ENCODE results near the gene SOX18. TPM values are rescaled to one million over a fixed set of nuclear protein-coding genes. Genes with fewer than 3 reads are reported as not detected.

The SOX18 gene
- total and polyA plus RNA-seq, 2 of the 13 experiments (the other 11 are each of a cell fraction or from before 2014, with no cell fraction given): 1.6 to 1.9 TPM

DNA sequence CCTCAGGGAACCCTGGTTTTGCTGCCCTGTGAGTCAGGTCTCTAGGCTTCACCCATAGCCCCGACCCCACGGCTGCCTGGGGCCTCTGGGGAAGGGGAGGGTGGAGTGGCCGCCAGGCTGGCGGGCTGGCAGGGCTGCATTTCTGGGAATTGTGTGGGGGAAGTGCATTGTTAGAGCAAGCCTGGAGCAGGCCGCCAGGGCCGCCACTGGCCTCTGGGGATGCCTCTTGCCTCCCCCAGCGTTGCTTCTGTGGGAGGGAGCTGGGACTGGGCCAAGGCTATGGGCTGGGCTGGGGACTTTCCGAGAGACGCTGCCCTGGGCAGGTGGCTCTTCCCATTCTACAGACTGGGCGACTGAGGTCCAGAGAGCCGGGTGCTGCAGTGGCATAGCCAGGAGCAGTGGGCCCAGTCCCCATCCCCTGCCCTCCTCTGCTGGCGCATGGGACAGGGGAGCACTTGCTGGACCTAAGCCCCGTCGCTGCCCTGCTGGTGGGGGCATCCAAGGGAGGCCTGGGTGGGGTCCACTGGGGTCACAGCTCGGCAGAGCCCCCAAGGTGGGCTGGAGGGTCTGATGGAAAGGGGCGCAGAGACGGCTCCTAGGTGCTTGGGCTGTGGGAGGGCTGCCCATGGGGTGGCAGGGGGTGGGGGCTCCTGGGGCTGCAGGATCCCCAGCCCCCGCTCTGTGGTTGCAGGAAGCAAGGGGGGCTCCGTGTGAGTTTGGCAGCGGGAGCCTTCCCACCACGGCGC, 6.6 kb upstream of the SOX18 start (continued):
- TF ChIP-seq RBM39 (IDR thresholded peaks at IDR 0.05; ENCODE audit: low read depth, low read length, poor library complexity, severe bottlenecking) (no peak), GABPA (IDR thresholded peaks at IDR 0.05; ENCODE audit: low read depth, low read length) (no peak), GABPA (CRISPR knock-in tag; IDR thresholded peaks at IDR 0.05; ENCODE audit: low read depth) (no peak), FOSL1 (CRISPR knock-in tag; IDR thresholded peaks at IDR 0.05; ENCODE audit: borderline replicate concordance) (no peak), TBP (CRISPR knock-in tag; IDR thresholded peaks at IDR 0.05) (0 out of 2 replicates have a peak, but pooled peaks have one; percentile 29), FOXJ3 (CRISPR knock-in tag; IDR thresholded peaks at IDR 0.05; ENCODE audit: borderline replicate concordance) (0 out of 2 replicates have a peak, but pooled peaks have one; percentile 31), ZNF432 (CRISPR knock-in tag; IDR thresholded peaks at IDR 0.05; ENCODE audit: borderline replicate concordance) (no peak), NFIC (IDR thresholded peaks at IDR 0.05; ENCODE audit: low read length) (no peak), KDM5A (IDR thresholded peaks at IDR 0.05; ENCODE audit: borderline replicate concordance, low read length) (0 out of 2 replicates have a peak, but pooled peaks have one; percentile 25)
- TF ChIP-seq, protein P1, sequence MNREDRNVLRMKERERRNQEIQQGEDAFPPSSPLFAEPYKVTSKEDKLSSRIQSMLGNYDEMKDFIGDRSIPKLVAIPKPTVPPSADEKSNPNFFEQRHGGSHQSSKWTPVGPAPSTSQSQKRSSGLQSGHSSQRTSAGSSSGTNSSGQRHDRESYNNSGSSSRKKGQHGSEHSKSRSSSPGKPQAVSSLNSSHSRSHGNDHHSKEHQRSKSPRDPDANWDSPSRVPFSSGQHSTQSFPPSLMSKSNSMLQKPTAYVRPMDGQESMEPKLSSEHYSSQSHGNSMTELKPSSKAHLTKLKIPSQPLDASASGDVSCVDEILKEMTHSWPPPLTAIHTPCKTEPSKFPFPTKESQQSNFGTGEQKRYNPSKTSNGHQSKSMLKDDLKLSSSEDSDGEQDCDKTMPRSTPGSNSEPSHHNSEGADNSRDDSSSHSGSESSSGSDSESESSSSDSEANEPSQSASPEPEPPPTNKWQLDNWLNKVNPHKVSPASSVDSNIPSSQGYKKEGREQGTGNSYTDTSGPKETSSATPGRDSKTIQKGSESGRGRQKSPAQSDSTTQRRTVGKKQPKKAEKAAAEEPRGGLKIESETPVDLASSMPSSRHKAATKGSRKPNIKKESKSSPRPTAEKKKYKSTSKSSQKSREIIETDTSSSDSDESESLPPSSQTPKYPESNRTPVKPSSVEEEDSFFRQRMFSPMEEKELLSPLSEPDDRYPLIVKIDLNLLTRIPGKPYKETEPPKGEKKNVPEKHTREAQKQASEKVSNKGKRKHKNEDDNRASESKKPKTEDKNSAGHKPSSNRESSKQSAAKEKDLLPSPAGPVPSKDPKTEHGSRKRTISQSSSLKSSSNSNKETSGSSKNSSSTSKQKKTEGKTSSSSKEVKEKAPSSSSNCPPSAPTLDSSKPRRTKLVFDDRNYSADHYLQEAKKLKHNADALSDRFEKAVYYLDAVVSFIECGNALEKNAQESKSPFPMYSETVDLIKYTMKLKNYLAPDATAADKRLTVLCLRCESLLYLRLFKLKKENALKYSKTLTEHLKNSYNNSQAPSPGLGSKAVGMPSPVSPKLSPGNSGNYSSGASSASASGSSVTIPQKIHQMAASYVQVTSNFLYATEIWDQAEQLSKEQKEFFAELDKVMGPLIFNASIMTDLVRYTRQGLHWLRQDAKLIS (CRISPR knock-in tag; IDR thresholded peaks at IDR 0.05): peak; percentile 63; the same call in 1 of the 2 replicates
- TF ChIP-seq, protein P2, sequence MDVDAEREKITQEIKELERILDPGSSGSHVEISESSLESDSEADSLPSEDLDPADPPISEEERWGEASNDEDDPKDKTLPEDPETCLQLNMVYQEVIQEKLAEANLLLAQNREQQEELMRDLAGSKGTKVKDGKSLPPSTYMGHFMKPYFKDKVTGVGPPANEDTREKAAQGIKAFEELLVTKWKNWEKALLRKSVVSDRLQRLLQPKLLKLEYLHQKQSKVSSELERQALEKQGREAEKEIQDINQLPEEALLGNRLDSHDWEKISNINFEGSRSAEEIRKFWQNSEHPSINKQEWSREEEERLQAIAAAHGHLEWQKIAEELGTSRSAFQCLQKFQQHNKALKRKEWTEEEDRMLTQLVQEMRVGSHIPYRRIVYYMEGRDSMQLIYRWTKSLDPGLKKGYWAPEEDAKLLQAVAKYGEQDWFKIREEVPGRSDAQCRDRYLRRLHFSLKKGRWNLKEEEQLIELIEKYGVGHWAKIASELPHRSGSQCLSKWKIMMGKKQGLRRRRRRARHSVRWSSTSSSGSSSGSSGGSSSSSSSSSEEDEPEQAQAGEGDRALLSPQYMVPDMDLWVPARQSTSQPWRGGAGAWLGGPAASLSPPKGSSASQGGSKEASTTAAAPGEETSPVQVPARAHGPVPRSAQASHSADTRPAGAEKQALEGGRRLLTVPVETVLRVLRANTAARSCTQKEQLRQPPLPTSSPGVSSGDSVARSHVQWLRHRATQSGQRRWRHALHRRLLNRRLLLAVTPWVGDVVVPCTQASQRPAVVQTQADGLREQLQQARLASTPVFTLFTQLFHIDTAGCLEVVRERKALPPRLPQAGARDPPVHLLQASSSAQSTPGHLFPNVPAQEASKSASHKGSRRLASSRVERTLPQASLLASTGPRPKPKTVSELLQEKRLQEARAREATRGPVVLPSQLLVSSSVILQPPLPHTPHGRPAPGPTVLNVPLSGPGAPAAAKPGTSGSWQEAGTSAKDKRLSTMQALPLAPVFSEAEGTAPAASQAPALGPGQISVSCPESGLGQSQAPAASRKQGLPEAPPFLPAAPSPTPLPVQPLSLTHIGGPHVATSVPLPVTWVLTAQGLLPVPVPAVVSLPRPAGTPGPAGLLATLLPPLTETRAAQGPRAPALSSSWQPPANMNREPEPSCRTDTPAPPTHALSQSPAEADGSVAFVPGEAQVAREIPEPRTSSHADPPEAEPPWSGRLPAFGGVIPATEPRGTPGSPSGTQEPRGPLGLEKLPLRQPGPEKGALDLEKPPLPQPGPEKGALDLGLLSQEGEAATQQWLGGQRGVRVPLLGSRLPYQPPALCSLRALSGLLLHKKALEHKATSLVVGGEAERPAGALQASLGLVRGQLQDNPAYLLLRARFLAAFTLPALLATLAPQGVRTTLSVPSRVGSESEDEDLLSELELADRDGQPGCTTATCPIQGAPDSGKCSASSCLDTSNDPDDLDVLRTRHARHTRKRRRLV (CRISPR knock-in tag; IDR thresholded peaks at IDR 0.05): peak; percentile 17; the same call in 1 of the 2 replicates
- TF ChIP-seq, protein P3, sequence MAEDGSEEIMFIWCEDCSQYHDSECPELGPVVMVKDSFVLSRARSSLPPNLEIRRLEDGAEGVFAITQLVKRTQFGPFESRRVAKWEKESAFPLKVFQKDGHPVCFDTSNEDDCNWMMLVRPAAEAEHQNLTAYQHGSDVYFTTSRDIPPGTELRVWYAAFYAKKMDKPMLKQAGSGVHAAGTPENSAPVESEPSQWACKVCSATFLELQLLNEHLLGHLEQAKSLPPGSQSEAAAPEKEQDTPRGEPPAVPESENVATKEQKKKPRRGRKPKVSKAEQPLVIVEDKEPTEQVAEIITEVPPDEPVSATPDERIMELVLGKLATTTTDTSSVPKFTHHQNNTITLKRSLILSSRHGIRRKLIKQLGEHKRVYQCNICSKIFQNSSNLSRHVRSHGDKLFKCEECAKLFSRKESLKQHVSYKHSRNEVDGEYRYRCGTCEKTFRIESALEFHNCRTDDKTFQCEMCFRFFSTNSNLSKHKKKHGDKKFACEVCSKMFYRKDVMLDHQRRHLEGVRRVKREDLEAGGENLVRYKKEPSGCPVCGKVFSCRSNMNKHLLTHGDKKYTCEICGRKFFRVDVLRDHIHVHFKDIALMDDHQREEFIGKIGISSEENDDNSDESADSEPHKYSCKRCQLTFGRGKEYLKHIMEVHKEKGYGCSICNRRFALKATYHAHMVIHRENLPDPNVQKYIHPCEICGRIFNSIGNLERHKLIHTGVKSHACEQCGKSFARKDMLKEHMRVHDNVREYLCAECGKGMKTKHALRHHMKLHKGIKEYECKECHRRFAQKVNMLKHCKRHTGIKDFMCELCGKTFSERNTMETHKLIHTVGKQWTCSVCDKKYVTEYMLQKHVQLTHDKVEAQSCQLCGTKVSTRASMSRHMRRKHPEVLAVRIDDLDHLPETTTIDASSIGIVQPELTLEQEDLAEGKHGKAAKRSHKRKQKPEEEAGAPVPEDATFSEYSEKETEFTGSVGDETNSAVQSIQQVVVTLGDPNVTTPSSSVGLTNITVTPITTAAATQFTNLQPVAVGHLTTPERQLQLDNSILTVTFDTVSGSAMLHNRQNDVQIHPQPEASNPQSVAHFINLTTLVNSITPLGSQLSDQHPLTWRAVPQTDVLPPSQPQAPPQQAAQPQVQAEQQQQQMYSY (CRISPR knock-in tag; IDR thresholded peaks at IDR 0.05): no peak

Data from HepG2 (cell line).